Activated T-cell treated with anti-CD3 and anti-CD28 coated beads, Interleukin-2, amount 50 U/mL, for 24 hours (primary cell): ENCODE results near the gene MRPL39.
"Not testable (repeated sequence)": the region's sequence is repeated elsewhere in the genome, so short reads cannot be mapped to it uniquely, and the experiment has no call there.

Experiments used
- DNase-seq: peaks from one replicate; pipeline ENCODE4 v3.0.0-alpha.2; 2020
- H3K27ac Mint-ChIP-seq: 2 replicates; pipeline ENCODE4 v1.8.0; 2020; ENCODE audit warnings: mild to moderate bottlenecking, mixed read lengths
- H3K27me3 Mint-ChIP-seq: 2 replicates; pipeline ENCODE4 v1.8.0; 2020; ENCODE audit warnings: mixed read lengths
- H3K36me3 Mint-ChIP-seq: 2 replicates; pipeline ENCODE4 v1.8.0; 2020; ENCODE audit warnings: low read depth, mixed read lengths
- H3K4me1 Mint-ChIP-seq: 2 replicates; pipeline ENCODE4 v1.8.0; 2020; ENCODE audit warnings: low read depth, mixed read lengths
- H3K4me3 Mint-ChIP-seq: 2 replicates; pipeline ENCODE4 v1.8.0; 2020; ENCODE audit warnings: mild to moderate bottlenecking, moderate library complexity, mixed read lengths
- H3K9me3 Mint-ChIP-seq: 2 replicates; pipeline ENCODE4 v1.8.0; 2020; ENCODE audit warnings: mixed read lengths

MRPL39 gene

DNA sequence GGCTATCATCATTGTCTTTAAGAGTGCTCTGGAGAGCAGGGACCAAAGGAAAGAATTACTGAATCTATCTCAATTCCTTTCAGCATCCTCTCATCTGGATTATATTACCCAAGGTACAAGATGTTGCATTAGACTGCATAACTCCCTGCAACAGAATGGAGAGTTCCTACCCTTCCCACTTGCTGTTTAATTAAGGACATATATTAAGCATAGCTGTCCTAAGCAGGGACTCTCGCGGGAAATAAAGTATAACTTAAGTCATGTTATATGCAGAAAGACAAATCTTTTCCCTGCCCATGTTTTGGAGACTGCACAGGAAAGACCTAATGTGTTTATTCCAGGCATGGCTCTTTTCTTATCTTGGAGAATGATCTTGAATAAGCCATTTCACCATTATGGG, 25.0 kb upstream of the MRPL39 start:
- Mint-ChIP-seq H3K4me1 (peaks cover 17% of the 10 kb centered on the region), H3K9me3 (no peaks in the 10 kb centered on the region), H3K27me3 (peaks cover 22% of the 10 kb centered on the region), H3K4me3 (no peak overlapping the region), H3K36me3 (no peaks in the 10 kb centered on the region), H3K27ac (no peak overlapping the region)
- no peak for DNase-seq

- no peak overlapping the region for H3K27ac Mint-ChIP-seq
- H3K9me3 Mint-ChIP-seq = no peaks in the 10 kb centered on the region
- H3K4me3 Mint-ChIP-seq = no peak overlapping the region
- H3K27me3 Mint-ChIP-seq = no peaks in the 10 kb centered on the region
- H3K4me1 Mint-ChIP-seq = no peaks in the 10 kb centered on the region
- H3K36me3 Mint-ChIP-seq = no peaks in the 10 kb centered on the region
- DNase-seq = no peak
Observed at GRCh38 chr21:25626757-25627156, 19.5 kb upstream of the MRPL39 start.

DNA sequence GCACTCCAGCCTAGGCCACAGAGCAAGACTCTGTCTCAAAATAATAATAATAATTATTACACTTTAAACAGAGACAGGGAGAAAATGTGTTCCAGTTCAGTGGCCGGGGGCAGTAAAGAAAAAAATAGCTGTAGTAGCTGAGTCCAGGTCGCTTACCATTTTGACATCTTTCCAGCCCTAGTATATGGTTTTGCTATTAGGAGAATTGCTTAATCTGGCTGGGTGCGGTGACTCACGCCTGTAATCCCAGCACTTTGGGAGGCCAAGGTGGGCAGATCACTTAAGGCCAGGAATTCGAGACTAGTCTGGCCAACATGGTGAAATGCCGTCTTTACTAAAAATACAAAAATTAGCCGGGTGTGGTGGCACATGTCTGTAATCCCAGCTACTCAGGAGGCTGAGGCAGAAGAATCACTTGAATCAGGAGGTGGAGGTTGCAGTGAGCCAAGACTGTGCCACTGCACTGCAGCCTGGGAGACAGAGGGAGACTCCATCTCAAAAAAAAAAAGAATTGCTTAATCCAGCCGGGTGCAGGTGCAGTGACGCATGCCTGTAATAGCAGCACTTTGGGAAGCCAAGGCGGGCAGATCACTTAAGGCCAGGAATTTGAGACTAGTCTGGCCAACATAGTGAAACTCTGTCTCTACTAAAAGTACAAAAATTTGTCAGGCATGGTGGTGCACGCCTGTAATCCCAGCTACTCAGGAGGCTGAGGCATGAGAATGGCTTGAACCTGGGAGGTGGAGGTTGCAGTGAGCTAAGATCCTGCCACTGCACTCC, 18.7 kb upstream of the MRPL39 start:
- H3K27ac Mint-ChIP-seq, DNase-seq, H3K9me3 Mint-ChIP-seq, H3K36me3 Mint-ChIP-seq, H3K27me3 Mint-ChIP-seq, H3K4me3 Mint-ChIP-seq, H3K4me1 Mint-ChIP-seq: not testable (repeated sequence)

DNA sequence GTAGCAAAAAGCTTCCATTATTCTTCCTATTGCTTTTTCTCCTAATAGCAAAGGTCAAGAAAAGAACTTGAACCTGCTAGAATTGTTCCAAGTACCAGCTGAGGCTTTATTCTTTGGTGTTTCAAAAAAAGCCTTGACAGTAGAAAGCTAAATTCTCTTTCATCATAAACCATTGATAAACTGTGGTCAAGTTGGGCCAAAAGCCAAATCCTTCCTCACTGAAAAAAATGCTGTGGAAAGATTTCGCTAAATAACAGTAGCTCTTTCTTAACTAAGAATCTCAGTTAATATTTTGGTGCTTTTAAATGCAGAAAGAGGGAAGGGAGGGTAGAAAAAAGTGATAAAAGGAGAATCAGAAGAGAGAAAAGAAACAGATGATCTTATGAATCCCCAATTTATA, 17.8 kb upstream of the MRPL39 start:
- Mint-ChIP-seq H3K27me3 (no peaks in the 10 kb centered on the region), H3K27ac (no peak overlapping the region), H3K4me1 (no peaks in the 10 kb centered on the region), H3K36me3 (no peaks in the 10 kb centered on the region), H3K9me3 (no peaks in the 10 kb centered on the region), H3K4me3 (no peak overlapping the region)
- DNase-seq = no peak

DNA sequence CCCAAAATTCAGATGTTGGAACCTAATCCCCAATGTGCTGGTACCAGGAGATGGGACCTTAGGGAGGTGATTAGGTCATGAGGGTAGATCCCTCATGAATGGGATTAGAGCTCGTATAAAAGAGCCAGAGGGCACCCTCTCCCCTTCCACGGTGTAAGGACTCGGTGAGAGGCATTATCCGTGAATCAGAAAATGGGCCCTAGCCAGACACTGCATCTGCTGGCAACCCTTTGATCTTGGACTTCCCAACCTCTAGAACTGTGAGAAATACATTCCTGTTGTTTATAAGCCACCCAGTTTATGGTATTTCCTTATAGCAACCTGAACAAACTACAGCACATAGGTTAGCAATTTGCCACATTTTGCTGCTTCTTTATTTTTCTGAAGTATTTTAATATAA, 17.2 kb upstream of the MRPL39 start:
- no peak for DNase-seq
- Mint-ChIP-seq H3K27me3 (no peaks in the 10 kb centered on the region), H3K27ac (no peak overlapping the region), H3K36me3 (no peaks in the 10 kb centered on the region), H3K9me3 (no peaks in the 10 kb centered on the region), H3K4me1 (no peaks in the 10 kb centered on the region), H3K4me3 (no peak overlapping the region)

DNA sequence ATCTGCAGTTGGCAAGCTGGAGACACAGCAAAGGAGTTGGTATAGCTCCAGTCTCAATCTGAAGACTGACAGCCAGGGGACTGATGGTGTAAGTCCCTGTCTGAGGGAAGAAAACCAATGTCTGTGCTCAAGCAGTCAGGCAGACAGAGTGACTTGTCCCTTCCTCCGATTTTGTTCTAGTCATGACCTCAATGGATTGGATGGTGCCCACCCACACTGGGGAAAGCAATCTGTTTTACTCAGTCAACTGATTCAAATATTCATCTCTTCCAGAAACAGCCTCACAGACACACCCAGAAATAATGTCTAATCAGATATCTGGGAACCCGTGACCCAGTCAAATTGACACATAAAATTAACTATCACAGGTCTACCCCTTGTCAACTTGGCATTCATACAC, 11.9 kb upstream of the MRPL39 start:
- H3K36me3 Mint-ChIP-seq = no peaks in the 10 kb centered on the region
- DNase-seq = no peak
- no peaks in the 10 kb centered on the region for H3K9me3 Mint-ChIP-seq
- H3K27me3 Mint-ChIP-seq = no peaks in the 10 kb centered on the region
- H3K27ac Mint-ChIP-seq = no peak overlapping the region
- no peak overlapping the region for H3K4me3 Mint-ChIP-seq
- H3K4me1 Mint-ChIP-seq = no peaks in the 10 kb centered on the region

- no peak overlapping the region for H3K27ac Mint-ChIP-seq
- H3K9me3 Mint-ChIP-seq = no peaks in the 10 kb centered on the region
- no peaks in the 10 kb centered on the region for H3K27me3 Mint-ChIP-seq
- no peak overlapping the region for H3K4me3 Mint-ChIP-seq
- no peaks in the 10 kb centered on the region for H3K36me3 Mint-ChIP-seq
- DNase-seq = no peak
- H3K4me1 Mint-ChIP-seq = no peaks in the 10 kb centered on the region
Observed at GRCh38 chr21:25615880-25616279, 8.6 kb upstream of the MRPL39 start.

DNA sequence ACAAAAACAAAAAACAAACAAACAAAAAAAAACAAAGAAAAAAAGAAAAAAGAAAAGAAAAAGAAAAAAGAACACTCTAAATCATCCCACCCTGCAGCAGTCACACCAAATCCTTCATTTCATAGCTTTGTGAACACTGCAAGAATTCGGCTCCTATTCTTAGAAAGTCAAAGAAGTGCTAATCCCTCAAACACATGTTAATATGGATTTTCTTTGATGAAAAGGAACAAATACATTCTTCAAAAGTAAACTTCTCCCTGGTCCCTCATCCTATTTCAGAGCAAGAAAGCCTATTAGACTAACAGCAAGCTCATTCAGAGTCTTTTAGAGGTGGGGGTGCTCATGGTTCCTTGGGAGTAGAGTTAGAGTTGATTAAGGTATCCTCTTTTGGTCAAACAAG, 7.2 kb upstream of the MRPL39 start:
- H3K4me1 Mint-ChIP-seq = no peaks in the 10 kb centered on the region
- no peaks in the 10 kb centered on the region for H3K27me3 Mint-ChIP-seq
- H3K4me3 Mint-ChIP-seq = no peak overlapping the region
- DNase-seq = no peak
- H3K27ac Mint-ChIP-seq = no peak overlapping the region
- no peaks in the 10 kb centered on the region for H3K9me3 Mint-ChIP-seq
- no peaks in the 10 kb centered on the region for H3K36me3 Mint-ChIP-seq

- Mint-ChIP-seq H3K4me1 (peaks cover 39% of the 10 kb centered on the region), H3K4me3 (peak overlapping the region; percentile 97), H3K27me3 (no peaks in the 10 kb centered on the region), H3K27ac (peak overlapping the region; percentile 70), H3K9me3 (no peaks in the 10 kb centered on the region), H3K36me3 (peaks cover 36% of the 10 kb centered on the region)
- peak; percentile 80 for DNase-seq
Observed at GRCh38 chr21:25608044-25608737, 910 bp upstream of the MRPL39 start.

DNA sequence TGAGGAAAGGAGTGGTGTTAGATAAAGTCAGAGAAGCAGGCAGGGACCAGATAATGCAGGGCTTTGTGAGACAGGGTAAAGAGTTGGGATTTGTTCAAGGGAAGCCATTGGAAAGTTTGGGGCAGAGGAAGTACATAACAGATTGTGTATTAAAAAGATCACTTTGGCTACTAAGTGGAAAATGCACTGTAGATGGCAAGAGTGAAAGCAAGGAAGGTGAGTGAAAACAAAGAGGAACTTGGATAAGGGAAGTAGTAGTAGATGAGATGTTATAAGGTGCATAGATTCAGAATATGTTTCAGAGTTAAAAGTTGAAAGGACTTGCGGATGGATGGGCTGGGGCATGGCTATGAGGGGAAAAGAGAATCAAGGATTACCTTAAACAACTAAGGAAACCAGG, 17.4 kb downstream of the MRPL39 start:
- no peaks in the 10 kb centered on the region for H3K27me3 Mint-ChIP-seq
- peak overlapping the region; percentile 67 for H3K27ac Mint-ChIP-seq
- no peaks in the 10 kb centered on the region for H3K9me3 Mint-ChIP-seq
- H3K4me1 Mint-ChIP-seq = peaks cover 34% of the 10 kb centered on the region
- H3K36me3 Mint-ChIP-seq = peaks cover 96% of the 10 kb centered on the region
- no peak for DNase-seq
- no peak overlapping the region for H3K4me3 Mint-ChIP-seq

DNA sequence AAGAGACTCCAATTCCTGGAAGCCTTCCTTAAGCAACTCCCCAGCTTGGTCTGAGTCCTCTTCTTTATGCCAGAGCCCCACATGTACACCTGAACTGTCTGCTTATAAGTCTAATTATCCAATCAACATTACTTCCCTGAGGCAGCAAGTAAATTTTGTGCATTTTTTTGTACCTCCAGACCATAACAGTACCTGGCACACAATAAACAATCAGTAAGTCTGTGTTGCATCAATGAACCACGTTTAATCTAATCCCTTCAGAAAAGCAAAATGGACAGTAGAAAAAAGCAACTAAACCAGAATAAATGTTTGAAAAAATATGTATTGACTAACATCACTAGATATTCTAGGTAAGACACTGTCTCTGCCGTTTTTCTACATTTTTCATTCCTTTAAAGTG, 20.5 kb downstream of the MRPL39 start:
- peaks cover 53% of the 10 kb centered on the region for H3K4me1 Mint-ChIP-seq

GRCh38 chr21:25586326-25586725, 21.0 kb downstream of the MRPL39 start:
- peak overlapping the region; percentile 79 for H3K27ac Mint-ChIP-seq
- H3K4me1 Mint-ChIP-seq = peaks cover 49% of the 10 kb centered on the region
- no peak for DNase-seq
- H3K9me3 Mint-ChIP-seq = no peaks in the 10 kb centered on the region
- peak overlapping the region; percentile 3 for H3K4me3 Mint-ChIP-seq
- H3K27me3 Mint-ChIP-seq = no peaks in the 10 kb centered on the region
- peaks cover 91% of the 10 kb centered on the region for H3K36me3 Mint-ChIP-seq

More for the DNA sequence above, 20.5 kb downstream of the MRPL39 start:
- no peak for DNase-seq
- Mint-ChIP-seq H3K4me3 (no peak overlapping the region), H3K27ac (peak overlapping the region; percentile 79), H3K9me3 (no peaks in the 10 kb centered on the region), H3K27me3 (no peaks in the 10 kb centered on the region), H3K36me3 (peaks cover 96% of the 10 kb centered on the region)

- Mint-ChIP-seq H3K27me3 (no peaks in the 10 kb centered on the region), H3K9me3 (no peaks in the 10 kb centered on the region), H3K27ac (peak overlapping the region; percentile 85), H3K4me1 (peaks cover 44% of the 10 kb centered on the region), H3K36me3 (peaks cover 89% of the 10 kb centered on the region), H3K4me3 (no peak overlapping the region)
- no peak for DNase-seq
Observed at GRCh38 chr21:25584833-25585676, 22.2 kb downstream of the MRPL39 start.

DNA sequence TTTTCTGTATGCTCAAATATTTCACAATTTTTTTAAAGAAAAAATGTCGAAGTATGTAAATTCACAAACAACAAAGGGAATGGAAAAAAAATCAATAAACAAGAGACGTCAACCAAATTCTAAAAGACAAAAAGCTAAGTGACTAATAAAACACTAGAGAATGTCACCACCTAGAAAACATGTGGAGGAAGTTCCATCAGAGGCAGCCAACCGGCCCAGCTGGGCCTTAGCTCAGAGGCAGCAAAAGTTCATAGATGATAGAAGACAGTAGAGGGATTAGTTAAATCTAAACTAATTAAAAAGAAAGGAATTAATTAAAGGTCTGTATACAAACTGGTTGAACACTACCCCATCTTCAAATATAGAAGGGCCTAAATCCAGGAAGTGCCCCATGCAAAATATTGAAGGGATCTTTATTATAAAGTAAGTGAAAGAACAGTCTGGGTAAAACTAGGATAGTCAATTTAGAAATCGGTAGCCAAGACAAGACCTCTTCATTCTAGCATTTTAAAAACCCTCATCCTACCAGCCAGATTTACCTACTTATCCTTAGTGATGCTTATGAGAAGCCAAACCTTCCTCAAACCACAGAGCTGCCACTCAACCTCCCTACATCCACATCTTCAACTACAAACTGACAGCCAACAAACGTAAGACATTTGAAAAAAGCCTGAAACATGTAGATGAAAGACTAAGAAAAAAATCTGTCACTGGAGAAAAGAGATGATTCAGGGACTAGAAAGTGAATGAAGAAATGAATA, 23.7 kb downstream of the MRPL39 start:
- Mint-ChIP-seq H3K4me3 (peak overlapping the region; percentile 37), H3K27ac (peak overlapping the region; percentile 85), H3K4me1 (peaks cover 46% of the 10 kb centered on the region), H3K36me3 (peaks cover 80% of the 10 kb centered on the region), H3K27me3 (no peaks in the 10 kb centered on the region), H3K9me3 (no peaks in the 10 kb centered on the region)
- DNase-seq = no peak
